ENCODE data around the gene TAF12.

DNA sequence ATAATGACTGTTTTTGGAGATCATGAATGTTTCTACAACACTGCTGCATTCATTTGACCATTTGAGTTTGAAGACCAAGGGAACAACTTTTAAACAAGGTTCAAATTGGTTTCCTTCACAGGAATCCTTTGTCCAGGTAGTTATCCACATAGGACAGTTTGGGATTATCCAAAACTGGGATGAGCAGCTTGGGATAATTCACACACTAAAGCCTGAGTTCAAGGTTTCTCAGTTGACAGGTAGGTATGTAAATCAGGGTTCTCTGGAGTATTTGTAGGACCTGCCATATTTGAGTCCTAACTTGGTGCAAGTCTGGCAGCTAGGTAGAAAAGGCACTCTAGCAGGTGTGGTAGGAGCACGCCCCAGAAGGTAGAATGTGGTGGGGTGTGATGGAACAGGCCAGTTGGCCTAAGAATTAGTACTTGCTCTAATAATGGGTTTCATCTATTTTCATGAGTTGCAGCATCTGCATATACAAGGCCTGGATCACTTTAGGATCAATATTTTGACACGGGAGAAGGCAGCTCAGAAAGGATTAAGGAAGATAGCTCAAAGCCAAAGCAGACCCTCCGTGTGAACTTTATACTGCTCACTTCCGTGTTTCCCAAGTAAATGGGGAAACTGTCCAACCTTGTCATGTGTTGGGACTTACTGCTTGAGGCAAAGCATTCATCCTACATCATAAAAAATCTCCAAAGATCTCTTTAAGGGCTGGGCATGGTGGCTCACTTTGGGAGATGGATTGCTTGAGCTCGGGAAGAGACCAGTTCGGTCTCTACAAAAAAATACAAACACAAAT, 64.9 kb downstream of the TAF12 start:
- TF ChIP-seq POLR2AphosphoS5 (IDR thresholded peaks at IDR 0.05) (no peak), POLR2A (IDR thresholded peaks at IDR 0.05) (no peak), EP300 (IDR thresholded peaks at IDR 0.05) (no peak)
- TF ChIP-seq, protein P1, sequence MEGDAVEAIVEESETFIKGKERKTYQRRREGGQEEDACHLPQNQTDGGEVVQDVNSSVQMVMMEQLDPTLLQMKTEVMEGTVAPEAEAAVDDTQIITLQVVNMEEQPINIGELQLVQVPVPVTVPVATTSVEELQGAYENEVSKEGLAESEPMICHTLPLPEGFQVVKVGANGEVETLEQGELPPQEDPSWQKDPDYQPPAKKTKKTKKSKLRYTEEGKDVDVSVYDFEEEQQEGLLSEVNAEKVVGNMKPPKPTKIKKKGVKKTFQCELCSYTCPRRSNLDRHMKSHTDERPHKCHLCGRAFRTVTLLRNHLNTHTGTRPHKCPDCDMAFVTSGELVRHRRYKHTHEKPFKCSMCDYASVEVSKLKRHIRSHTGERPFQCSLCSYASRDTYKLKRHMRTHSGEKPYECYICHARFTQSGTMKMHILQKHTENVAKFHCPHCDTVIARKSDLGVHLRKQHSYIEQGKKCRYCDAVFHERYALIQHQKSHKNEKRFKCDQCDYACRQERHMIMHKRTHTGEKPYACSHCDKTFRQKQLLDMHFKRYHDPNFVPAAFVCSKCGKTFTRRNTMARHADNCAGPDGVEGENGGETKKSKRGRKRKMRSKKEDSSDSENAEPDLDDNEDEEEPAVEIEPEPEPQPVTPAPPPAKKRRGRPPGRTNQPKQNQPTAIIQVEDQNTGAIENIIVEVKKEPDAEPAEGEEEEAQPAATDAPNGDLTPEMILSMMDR (IDR thresholded peaks at IDR 0.05) = no peak
